GM12878 (cell line): ENCODE data around the gene FLT3LG.

Experiments
- CBX5 ChIP-seq: sonication (generic); IDR thresholded peaks from 2 replicates; pipeline ENCODE4 v1.6.1; 2016; ENCODE audit warnings: low read depth, moderate library complexity, mild to moderate bottlenecking, inconsistent platforms
- CREB1 ChIP-seq: IDR thresholded peaks from 2 replicates; pipeline ENCODE4 v1.6.1; 2012; ENCODE audit warnings: low read depth, mild to moderate bottlenecking, inconsistent platforms
- EZH2 ChIP-seq: IDR thresholded peaks from 2 replicates; pipeline ENCODE4 v1.6.1; 2012; ENCODE audit warnings: low read depth, mild to moderate bottlenecking, control low read depth, inconsistent platforms, low read length, borderline replicate concordance; ENCODE audit not compliant: control insufficient read depth
- FOS ChIP-seq: IDR thresholded peaks from 3 replicates; pipeline ENCODE4 v1.6.1; 2011; ENCODE audit warnings: borderline replicate concordance; ENCODE audit not compliant: insufficient read length; ENCODE audit errors: extremely low read depth
- POLR2A ChIP-seq: IDR thresholded peaks from 2 replicates; pipeline ENCODE4 v1.6.1; 2011; ENCODE audit warnings: low read depth, mild to moderate bottlenecking, low read length
- TAF1 ChIP-seq: IDR thresholded peaks from 2 replicates; pipeline ENCODE4 v1.6.1; 2011; ENCODE audit warnings: mild to moderate bottlenecking, low read depth, low read length, borderline replicate concordance
- TF ChIP-seq, protein P1 (sequence below): fragments of 450-650 bp; IDR thresholded peaks from 2 replicates; pipeline ENCODE4 v1.6.1; 2014; ENCODE audit warnings: mild to moderate bottlenecking
- TF ChIP-seq, protein P2 (sequence below): fragments of 450-650 bp; IDR thresholded peaks from 2 replicates; pipeline ENCODE4 v1.6.1; 2017; ENCODE audit warnings: antibody characterized with exemption, mild to moderate bottlenecking, moderate library complexity

GRCh38 chr19:49442771-49443365 lies 31.1 kb upstream of the FLT3LG start:
- TF ChIP-seq EZH2 (no peak), TAF1 (no peak), CBX5 (no peak), CREB1 (no peak), FOS (no peak), POLR2A (no peak)
- TF ChIP-seq, protein P1, sequence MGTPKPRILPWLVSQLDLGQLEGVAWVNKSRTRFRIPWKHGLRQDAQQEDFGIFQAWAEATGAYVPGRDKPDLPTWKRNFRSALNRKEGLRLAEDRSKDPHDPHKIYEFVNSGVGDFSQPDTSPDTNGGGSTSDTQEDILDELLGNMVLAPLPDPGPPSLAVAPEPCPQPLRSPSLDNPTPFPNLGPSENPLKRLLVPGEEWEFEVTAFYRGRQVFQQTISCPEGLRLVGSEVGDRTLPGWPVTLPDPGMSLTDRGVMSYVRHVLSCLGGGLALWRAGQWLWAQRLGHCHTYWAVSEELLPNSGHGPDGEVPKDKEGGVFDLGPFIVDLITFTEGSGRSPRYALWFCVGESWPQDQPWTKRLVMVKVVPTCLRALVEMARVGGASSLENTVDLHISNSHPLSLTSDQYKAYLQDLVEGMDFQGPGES = no peak
- TF ChIP-seq, protein P2, sequence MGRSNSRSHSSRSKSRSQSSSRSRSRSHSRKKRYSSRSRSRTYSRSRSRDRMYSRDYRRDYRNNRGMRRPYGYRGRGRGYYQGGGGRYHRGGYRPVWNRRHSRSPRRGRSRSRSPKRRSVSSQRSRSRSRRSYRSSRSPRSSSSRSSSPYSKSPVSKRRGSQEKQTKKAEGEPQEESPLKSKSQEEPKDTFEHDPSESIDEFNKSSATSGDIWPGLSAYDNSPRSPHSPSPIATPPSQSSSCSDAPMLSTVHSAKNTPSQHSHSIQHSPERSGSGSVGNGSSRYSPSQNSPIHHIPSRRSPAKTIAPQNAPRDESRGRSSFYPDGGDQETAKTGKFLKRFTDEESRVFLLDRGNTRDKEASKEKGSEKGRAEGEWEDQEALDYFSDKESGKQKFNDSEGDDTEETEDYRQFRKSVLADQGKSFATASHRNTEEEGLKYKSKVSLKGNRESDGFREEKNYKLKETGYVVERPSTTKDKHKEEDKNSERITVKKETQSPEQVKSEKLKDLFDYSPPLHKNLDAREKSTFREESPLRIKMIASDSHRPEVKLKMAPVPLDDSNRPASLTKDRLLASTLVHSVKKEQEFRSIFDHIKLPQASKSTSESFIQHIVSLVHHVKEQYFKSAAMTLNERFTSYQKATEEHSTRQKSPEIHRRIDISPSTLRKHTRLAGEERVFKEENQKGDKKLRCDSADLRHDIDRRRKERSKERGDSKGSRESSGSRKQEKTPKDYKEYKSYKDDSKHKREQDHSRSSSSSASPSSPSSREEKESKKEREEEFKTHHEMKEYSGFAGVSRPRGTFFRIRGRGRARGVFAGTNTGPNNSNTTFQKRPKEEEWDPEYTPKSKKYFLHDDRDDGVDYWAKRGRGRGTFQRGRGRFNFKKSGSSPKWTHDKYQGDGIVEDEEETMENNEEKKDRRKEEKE = no peak
